ENCODE results near the gene NPY4R.
"Not testable (repeated sequence)": the region's sequence is repeated elsewhere in the genome, so short reads cannot be mapped to it uniquely, and the experiment has no call there.

Gene NPY4R, protein sequence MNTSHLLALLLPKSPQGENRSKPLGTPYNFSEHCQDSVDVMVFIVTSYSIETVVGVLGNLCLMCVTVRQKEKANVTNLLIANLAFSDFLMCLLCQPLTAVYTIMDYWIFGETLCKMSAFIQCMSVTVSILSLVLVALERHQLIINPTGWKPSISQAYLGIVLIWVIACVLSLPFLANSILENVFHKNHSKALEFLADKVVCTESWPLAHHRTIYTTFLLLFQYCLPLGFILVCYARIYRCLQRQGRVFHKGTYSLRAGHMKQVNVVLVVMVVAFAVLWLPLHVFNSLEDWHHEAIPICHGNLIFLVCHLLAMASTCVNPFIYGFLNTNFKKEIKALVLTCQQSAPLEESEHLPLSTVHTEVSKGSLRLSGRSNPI

DNA sequence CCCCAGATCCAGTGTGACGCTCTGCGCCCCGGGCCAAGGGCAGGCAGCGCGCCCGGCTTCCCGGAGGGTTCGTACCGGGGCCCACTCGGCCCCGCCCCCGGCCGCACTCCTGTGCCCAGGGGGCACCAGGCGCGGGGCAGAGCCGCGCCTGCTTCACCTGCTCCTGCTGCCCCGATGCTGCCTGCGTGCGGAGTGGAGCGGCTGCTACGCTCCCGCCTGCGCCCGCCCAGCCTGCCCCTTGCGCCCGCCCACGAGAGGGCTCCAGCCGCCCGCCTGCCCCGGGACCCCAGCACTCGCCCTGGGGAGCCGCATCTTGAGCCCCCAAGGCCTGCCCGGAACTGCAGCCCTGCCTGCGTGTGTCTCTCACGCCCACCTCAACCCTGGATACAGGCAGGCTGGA lies at the start of gene NPY4R:
Gene NPY4R (minus strand): TSS at position 194 of the 400 bp plus-strand sequence. CDS start 3,323 bp downstream, outside the sequence.
- DNase-seq, result not testable (repeated sequence)

DNA sequence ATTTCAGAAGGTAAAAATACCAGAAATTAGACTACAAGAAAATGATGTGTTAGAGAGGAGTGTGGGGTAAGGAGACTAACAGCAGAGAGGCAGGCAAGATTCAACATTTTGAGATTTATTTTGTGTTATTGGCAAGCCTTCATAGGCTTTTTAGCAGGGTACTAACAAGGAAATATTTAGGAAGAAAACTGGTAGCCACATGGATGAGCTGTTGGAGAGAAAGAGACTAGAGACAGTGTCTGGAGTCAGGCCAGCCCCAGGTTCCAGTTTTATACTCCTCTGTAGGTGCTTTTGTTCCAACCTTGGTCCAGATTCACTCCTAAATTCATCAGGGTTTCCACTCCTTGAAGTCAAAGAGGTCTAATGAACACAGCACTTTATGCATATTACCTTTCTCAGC lies 49.6 kb upstream of the NPY4R start:
- no peak for DNase-seq

DNA sequence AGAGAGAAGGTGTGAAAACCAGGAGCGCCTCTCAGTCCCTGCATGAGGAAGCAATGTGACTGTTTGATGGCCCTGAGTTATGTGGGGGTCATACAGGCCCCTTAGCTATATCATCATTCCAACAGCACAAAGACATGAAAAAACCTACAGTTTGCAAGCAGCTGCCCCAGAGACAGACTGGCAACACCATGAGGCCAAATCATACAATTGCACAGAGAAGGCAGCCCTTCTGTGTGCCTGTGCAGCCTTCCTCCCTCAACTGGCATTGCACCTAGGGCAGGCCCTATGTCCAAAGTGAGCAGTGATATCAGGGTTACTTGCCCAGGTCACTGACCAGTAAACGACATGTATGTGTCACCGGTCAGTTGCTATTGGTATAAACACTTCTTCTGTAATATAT lies 49.1 kb upstream of the NPY4R start:
- DNase-seq, result no peak

DNA sequence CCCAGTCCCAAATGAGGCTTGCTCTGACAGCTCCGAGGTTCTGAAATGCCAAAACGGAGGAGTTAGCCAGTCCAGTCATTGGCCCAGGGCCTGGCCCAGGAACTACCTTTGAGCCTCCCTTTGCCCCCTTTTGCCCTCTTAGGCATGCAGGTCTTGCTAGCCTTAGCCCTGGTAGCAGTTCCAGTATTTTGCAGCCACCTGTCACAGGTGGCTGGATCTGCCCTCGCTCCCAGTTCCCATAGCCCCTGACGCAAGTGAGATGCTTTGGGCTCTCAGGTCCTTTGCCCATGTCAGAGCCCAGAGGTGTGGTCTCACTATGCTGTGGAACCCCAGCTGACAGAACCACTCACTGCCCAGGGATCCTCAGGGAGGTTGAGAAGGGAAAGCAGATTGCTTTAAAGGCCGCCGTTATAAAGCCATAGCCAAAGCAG lies 48.7 kb upstream of the NPY4R start:
- DNase-seq, result no peak

DNA sequence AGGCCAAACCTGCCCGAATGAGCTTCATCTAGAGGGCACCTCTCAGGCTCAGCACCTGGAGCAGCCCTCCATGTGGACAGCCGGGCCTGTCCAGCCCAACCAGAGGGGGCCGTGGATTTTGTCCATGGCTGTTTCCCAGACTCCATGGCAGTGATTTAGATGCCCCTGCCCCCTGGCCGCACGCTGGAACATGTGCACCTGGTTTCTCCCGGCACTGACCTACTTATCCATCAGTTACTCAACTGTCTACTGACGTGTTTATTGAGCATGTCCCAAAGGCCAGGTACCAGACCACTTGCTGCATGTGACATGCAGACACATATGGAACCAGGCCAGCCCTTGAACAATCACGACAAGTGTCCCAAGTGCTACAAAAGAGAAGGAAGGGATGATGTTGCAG lies 47.6 kb upstream of the NPY4R start:
- not testable (repeated sequence) for DNase-seq

DNA sequence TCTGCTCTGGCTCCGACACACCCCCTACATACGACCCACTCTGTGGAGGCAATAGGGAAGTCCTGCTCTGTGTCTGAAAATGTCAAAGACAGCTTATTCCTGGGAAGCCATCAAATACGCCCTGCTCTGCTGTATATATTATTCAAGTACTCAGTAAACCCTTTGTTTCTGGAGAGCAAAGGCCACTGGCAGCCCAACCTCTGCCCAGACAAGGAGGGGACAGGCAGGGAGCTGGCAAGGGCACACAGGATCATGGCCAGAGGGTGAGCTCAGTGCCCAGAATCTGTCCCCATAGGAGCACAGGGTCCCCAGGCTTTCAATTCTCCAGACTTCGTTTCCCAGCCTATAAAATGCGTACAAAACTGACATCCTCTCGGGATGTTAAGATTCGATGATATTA lies 47.0 kb upstream of the NPY4R start:
- DNase-seq, result not testable (repeated sequence)

DNA sequence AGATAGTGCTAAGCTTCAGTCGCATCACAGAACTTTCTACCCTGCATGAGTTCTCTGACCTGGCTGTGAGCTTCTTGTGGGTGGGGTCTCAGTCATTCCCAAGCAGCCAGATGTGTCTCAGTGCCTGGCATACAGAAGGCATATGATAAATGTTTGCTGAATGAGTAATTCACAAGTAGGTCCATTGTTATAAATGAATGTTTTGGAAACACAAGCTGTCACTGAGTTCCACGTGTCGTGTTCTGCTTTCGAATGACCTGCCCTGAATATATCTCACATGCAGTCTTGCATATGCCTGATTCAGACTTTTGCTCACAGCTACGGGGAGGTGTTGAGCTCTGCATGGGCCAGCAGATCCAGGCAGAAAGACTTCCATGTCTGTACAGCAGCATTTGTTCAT lies 46.2 kb upstream of the NPY4R start:
- not testable (repeated sequence) for DNase-seq

DNA sequence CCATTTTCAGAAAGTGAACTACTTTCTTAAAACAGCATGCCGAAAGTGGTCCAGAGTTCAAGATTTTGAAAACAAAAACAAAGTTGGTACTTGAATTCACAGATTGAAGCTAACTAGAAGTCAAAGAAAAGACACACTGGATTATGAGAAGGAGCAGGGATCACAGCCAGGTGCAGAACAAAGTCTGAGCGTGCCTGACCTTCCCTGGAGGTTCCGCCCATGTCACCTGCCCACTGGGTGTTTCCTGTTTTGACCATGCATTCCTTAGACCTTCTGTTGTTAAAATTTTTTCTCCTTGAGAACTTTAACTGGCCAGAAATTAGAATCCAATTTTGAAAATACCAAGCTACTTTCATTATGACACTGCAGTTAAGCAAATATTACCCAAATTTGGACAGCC lies 34.2 kb upstream of the NPY4R start:
- not testable (repeated sequence) for DNase-seq

DNA sequence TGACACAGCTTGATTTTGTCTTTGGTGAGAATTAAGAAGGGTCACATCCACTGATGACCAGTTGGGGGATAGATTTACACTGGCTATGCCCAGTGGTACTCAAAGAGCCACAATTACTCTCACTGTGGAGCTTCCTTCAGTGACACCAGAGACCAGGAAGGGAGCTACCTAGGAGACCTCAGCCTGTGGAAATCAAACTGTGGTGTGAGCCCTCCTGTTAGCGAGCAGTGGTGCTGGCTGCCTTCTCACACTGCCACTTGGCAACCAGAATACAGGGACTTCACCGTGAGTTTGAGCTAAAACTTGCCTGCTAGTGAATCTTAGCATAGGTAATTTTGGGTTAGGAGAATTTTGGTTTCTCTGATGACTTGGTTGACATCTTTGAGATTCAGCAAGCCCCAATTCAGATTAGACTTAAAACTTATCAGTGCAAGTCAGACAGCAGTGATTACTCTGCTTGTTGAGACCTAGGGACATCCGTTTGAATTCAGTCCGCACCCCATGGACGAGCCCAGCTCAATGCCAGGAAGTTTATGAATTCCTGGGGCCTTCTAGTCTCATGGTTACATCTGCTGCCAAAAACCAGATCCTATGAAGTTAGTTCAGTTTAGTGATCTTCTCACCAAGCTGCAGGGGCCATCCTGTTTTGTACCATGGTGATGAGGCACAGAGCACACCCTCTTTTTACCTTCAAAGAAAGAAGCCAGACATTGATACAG lies 33.4 kb upstream of the NPY4R start:
- not testable (repeated sequence) for DNase-seq

DNA sequence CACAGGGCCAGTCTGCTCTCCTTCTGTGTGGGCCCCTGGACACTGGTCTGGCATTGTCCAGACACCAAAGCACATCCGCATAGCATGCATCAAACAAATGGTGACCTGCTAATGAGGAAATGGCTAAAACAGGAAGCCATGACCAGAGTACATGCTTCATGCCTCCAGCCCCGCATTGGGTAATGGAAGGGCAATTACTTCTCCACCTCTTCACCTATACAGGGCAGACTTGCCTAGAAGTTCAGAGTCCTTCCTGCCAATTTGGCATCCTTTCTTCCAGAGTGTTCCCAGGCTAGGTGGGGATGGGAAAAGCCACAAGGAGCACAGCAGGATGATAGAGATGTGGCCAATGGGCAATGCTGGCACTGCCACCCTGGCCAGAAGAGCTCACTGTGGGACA lies 32.1 kb upstream of the NPY4R start:
- not testable (repeated sequence) for DNase-seq

DNA sequence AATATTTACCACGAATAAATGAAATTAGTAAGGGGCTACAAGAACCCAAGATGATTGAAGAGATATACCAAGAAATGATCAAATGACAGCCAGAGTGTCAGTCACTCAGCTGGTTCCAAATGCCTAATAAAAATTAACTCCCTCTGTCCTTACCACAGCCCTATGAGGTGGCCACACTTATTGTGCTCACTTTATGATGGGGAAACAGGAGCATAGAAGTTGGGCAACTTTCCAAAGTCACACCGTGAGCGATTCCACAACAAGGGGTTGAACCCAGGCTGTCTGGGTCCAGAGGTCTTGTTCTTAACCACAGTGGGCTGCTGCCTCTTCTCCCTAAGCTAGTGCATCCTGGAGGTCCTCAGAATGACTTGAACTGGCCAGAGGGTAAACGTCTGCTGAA lies 31.6 kb upstream of the NPY4R start:
- DNase-seq, result not testable (repeated sequence)

DNA sequence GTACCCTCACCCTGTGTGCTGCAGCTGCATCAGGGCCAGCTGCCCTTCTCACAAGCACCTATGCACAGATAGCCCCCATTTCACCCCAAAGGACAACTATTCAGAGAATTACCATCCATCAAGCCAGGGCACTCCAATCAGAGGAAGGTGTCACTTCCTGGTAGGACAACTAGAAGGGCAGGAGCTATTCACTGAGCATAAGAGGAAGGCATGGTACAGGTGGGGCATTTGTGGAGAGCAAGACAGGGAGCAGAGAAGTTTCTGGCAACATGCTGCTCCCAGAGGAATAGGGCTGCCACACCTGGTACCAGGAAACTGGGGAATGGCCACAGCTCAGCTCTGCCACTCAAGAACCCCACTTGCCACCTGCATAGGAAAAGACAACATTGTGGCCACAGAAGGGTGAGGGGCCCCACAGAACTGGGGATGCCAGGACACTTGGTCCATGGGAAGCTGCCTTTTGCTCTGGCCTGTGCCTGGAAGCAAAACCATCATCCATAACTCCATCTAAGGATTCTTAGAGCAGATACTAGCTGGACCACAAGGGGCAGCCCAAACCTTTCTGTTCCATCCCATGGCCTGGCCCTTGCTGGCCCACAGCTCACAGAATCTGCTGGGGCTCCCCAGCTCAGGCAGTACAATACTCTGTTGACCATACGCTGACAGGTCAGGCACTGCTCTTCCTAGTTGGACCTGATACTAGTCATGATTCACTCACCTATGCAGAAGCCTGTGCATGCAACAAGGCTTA lies 25.8 kb upstream of the NPY4R start:
- DNase-seq, result not testable (repeated sequence)

DNA sequence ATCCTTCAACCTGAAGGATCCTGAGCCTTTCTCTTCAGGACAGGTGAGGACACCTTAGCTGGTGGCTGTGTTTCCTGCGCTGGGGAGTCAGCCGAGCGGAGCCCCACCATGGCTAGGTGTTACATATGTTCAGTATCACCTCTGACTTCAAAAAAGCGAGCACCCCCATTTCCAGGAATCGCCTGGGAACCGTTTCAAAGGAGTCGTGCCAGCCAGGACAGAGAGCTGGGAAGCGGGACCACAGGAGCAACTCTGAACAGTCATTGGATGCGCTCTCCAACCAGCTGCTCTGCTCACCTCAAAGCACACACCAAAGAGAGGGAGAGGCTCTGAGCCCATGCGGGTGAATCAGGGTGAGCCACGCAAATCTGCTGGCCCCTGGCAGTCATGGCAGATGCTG lies 24.5 kb upstream of the NPY4R start:
- DNase-seq, result not testable (repeated sequence)

DNA sequence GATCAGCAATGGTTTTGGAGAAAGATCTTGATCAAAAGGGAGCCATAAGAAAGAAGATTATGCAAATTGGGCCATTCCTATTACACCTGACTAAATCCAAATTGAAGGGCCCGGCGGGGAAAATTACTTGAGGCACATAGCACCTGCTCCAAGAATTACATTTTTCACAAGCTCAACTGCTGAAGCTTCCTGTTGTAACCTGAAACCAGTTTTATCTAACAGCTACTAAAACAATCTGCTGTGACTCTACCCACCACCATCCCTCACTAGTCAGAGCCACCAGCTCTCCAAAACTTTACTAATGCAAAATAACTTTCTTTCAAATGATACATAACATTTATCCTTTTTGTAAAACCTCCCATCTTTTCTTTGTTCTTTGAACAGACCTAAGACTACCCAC lies 20.7 kb upstream of the NPY4R start:
- DNase-seq, result not testable (repeated sequence)

DNA sequence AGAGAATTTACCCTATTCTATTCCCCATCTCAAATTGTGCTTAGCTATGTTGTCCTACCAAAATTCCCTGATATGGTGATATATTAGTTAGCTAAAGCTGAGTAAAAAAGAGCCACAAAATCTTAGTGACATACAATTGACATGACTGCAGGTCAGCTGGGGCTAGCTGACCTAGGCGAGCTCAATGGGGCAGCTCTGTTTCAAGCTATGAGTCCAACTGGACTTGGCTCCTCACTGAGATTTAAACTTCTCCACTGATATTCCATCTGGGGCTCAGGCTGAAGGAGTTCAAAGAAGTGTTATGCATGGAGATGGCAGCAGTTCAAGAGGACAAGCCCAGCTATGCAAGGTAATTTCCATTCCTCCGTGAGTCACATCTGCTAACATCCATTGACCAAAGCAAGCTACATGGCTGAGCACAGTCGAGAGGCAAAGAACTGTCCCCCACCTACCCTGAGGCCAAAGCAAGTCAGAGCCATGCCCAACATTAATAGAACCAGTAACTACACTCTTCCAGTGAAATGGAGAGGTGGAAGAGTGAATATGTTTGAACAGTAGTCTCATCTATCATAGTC lies 9.1 kb upstream of the NPY4R start:
- not testable (repeated sequence) for DNase-seq

DNA sequence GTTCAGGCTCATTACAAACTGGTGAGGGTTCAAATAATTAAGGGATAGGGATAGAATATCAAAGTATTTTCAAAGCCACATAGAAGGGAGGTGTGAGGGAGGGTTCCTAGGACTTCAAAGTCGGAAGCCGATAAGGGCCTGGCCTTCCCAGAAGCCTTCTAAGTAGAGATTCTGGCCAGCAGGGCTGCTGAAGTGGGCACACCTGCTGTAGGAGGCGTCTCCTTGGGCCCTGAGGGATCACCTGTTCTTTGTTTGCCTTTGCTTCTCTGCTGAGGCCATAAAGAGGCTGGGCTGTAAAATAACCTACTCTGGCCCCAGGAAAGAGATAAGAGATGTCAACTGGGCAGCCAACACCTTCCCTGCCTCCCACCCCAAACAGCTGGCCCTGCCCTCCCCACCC lies 8.0 kb upstream of the NPY4R start:
- not testable (repeated sequence) for DNase-seq

DNA sequence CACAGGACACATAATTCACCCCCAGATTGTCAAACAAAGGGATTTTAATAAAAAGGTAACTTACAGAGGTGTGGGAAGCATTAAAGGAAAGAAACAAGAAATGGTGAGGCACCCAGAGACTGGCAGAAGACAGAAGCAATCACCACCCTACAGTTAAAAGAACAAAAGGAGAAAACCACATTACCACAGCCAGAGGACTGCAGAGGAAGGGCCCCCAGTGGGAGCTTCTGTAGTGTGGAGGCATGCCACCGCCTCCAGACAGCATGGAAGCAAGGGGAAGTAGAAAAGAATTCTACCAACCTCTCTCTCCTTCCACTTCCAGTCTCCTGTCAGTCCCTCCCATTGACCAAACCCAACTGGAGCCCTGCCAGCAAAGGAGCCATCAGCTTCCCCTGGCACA lies 4.4 kb upstream of the NPY4R start:
- not testable (repeated sequence) for DNase-seq

DNA sequence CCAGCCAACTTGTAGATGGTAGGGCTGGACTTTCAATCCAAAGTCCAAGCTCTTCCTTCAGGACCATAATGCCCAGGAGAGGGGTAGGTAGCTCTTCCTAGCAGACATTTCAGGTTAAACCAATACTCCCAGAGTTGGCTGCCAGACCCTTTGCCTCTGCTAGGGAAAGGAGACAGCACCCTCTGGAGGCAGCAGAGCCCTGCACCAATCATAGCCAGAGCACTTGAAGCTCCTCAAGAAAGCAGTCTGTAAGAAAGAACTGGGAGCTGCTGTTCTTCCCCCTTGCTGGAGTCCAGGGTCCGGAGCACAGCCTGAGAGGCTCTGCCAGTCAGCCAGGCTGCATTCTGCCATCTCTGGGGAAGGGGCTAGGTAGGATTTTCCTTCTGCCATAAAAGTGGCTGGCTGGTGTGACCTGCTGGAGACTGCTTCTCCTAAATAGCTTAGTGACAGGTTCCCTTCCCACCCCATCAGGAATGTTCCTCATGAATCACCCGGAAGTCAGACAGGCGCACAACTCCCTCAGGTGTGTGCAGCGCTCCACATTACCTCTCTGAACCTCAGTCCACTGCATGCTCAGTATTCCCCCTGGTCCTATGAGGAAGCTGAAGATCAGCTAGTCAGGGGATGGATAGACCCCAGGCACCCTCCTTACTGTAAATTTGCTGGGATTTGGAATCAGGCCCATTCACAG lies 2.5 kb upstream of the NPY4R start:
- DNase-seq, result not testable (repeated sequence)

DNA sequence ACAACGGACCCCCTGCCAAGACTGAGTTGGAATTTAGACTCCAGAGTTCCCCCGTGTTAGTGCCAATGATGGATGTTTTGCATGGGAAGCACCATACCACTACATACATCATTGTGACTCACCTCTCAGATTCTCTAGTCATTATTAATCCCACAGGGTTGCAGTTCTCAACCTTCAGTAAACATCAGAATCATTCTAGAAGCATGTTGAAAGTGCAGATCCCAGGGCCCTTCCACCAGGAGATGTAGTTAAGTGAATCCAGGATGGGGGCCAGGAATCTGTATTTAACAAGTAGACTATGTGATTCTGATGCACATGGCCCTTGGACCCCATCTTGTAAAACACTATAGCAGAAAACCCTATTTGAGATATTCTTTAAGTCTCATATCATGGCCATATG lies 2.1 kb downstream of the NPY4R start:
- DNase-seq, result not testable (repeated sequence)

DNA sequence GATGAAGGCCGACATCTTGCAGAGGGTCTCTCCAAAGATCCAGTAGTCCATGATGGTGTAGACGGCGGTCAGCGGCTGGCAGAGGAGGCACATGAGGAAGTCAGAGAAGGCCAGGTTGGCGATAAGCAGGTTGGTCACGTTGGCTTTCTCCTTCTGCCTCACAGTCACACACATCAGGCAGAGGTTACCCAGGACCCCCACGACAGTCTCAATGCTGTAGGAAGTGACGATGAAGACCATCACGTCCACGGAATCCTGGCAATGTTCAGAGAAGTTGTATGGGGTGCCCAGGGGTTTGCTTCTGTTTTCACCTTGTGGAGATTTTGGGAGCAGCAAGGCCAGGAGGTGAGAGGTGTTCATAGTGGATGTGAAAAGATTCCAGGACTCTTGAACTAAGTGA lies 3.5 kb downstream of the NPY4R start:
- not testable (repeated sequence) for DNase-seq

DNA sequence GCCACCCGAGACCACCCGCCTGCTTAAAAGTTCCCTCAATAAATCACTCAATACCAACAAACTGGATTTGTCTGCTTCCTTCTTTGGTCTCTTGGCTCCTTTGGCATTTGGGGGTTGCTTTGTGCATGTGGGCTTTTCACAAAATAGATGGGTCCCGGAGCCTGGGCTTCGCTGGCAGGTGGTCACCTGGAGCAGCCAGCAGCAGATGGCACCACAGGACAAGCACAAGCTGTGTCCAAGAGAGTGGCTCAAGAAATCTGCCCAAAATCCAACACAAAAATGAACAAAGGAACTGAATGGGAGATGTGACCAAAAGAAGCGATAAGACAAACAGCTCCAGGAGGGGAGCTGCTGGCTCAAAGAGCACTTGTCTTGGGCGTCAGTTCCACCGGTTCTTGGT lies 6.2 kb downstream of the NPY4R start:
- not testable (repeated sequence) for DNase-seq

DNA sequence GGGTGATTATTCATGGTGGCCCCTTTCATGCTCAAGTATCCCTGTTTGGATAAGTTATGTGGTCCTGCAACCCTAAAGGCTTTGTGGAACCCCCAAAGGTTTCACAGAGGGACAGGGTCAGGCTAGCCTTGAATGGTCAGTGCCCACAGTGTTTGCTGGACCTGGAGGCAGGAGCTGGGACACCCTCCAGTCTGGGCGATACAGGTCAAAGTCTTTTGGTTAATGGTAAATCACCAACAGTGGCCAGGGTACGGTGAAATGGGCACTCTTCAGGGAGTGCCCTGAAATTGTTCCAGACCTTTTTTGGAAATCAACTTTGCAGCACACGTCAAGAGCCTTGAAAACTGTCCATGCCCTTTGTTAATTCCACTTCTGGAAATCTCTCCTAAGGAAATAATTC lies 8.7 kb downstream of the NPY4R start:
- DNase-seq, result not testable (repeated sequence)
